Hepatocyte (in vitro differentiated cells): Measurements from ENCODE around the gene ULK4.

Experiments used
- CTCF ChIP-seq: fragments of 200-600 bp; sonication (generic); IDR thresholded peaks from 2 replicates; pipeline ENCODE4 v1.5.1; 2016; ENCODE audit warnings: antibody characterized with exemption, mild to moderate bottlenecking; ENCODE audit not compliant: poor library complexity
- EZH2 ChIP-seq: fragments of 200-600 bp; sonication (generic); IDR thresholded peaks from 2 replicates; pipeline ENCODE4 v1.6.1; 2016; ENCODE audit warnings: antibody characterized with exemption, mild to moderate bottlenecking, borderline replicate concordance

GRCh38 chr3:41430886-41431285 is 531.0 kb downstream of the ULK4 start:
- TF ChIP-seq CTCF (no peak), EZH2 (no peak)
